Stimulated activated CD8-positive, alpha-beta memory T cell treated with anti-CD3 and anti-CD28 coated beads, Interleukin-15, amount 100 ng/mL, for 48 hours (primary cell): Measurements from ENCODE around the gene PON3.
"Not testable (repeated sequence)": the region's sequence is repeated elsewhere in the genome, so short reads cannot be mapped to it uniquely, and the experiment has no call there.

Experiments
- DNase-seq, 2 donors: peaks; one replicate each; pipeline ENCODE4 v3.0.0-alpha.2; 2020; ENCODE audit warnings: low read depth in 2 of 2

The PON3 gene

DNA sequence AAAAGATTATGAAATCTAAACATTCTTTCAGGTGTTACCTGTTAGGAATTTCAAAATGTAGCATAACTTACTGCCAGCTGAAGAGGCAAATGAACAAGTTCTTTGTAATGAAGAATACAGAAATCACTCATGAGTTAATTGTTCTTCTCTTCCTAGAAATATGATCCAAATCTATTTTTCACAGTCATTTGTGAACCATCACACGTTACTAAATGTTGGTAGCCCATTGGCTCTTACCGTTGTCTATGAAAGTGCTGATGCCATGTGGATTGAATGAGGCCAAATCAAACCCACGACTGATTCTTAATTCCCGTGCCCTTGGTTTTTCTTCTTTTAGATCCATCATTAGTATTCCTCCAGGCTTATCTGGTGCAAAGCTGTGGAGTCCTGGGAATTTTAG is 15.9 kb upstream of the PON3 start:
- no peak for DNase-seq

DNA sequence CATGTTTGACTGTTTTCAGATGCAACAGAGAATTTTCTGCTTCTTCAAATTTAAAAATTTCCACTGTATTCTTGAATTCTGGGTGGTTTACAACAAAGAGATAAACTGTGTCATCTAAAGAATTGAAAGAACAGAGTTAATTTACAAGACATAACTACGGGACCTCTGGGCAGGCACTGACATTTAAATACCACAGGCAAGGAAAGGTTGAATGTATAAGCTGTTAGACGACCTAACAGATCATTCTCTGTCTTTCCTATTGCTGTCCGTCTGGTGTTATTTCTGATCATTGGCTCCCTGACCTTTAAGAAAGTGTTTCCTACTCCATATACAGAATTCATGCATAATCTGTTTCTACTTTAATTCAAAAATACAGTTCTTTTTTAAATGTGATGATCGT is 15.5 kb upstream of the PON3 start:
- DNase-seq, result no peak

DNA sequence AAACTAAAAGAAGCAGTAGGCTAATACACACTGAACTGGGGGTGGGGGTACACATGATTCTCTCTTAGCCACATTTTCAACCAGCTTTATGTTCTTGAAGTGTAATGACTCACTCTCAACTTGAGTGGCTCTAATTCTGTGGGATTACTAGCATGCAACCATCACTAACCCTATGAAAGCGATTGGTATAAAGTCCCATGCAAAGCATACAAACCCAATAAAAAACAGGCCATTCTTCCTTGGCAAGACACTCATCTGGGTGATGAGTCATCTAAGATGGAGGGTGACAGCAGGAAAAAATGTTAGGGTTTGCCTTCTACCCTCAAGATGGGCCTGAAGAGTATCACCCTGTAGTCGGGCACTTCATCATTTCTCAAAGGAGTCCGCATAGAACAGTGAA is 14.9 kb upstream of the PON3 start:
- DNase-seq, result no peak

- DNase-seq, result no peak
Measured at GRCh38 chr7:95407751-95408150, 11.6 kb upstream of the PON3 start.

- no peak for DNase-seq
Measured at GRCh38 chr7:95405800-95406199, 9.6 kb upstream of the PON3 start.

DNA sequence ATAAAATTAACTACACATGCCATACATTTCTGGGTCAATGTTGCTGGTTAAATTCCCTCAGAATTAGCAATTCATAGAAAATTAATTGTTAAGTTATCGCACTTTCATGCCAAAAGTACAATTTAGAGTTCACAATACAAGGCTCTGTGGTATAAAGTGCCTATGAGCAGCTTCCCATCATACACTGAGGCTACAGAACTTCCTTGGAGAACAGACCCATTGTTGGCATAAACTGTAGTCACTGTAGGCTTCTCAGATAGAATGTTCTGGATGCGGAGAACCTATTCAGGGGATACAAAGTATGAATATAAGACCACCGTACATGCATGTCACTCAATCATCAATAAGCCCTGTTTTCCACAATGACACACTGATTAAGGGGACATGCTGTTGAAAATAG is 9.0 kb upstream of the PON3 start:
- DNase-seq, result no peak

DNA sequence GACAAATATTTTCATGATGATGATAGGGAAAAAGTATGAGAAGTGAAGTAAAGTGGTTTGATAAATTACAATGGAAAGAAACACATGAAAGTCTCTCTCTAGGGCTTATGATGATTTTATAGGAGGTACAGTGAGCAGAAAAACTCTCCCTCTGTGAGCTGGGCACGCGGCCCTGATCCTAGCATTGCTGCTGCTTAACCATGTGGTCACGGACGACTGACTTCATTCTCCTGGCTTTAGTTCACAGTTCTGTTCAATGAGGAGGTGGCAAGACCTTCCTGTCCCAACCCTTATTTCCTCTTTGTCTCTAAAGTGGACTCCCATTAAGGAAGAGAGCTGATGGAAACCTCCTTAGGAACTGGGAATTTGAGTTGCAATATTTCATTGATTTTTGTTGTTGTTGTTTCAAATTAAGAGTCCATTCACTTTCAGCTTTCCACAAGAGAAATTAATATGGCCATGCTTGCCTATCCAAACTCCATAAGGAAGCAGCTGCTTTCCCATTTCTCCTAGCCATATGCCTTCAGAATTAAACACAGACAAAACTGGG is 8.2 kb upstream of the PON3 start:
- no peak for DNase-seq

DNA sequence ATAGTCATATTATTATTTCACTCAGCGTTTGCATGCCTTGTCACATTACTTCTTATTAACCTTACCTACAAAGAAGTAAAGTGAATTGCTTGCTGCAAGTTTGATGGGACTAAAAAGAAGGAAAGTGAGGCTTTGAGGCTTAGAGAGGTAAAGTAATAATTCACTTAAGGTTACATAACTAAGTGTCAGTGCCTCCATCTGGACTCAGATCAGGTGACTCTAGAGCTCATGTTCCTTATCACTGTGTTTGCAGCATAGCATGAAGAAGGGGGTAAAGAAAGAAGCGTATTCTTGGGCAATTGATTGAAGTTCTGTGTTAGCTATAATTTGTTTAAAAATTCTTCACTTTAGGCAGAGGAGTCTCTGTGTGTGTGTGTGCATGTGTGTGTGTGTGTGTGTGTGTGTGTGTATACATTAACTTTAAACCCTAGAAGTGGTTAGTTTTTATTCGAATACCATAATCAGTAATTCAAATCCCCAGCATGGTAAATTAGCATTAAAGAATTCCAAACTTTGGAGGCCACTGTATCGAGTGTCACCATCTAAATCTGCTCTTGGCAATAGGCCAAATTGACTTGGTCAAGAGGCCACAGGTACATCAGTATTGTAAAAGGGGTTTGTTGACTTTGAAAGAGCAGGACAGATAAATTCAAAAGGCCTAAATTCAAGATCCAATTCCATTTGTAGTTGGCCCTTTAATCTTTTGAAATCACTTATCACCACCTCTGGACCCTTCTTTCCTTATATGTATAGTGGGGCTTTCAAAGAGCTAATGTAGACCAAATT is 2.2 kb upstream of the PON3 start:
- no peak for DNase-seq

DNA sequence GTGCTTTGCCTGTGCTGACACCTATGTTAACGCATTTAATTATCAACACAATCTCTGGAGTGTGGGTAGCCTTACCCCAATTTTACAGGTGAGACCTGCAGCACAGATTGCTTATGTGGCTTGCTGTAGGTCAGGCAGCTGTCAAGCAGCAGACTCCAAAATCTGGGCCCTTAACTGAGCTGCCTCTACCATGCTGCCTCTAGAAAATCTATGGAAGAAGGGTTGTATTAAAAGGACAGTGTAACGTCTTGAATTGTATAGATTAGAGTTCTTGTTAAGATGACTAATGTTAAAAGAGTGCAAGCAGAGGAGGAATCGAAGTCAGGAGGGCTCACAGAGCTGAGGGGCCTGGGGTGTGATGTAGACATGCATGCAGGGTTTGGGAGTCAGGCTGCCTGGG is 1.2 kb upstream of the PON3 start:
- DNase-seq, result no peak

GRCh38 chr7:95395755-95396135 is 430 bp downstream of the PON3 start:
- no peak for DNase-seq

DNA sequence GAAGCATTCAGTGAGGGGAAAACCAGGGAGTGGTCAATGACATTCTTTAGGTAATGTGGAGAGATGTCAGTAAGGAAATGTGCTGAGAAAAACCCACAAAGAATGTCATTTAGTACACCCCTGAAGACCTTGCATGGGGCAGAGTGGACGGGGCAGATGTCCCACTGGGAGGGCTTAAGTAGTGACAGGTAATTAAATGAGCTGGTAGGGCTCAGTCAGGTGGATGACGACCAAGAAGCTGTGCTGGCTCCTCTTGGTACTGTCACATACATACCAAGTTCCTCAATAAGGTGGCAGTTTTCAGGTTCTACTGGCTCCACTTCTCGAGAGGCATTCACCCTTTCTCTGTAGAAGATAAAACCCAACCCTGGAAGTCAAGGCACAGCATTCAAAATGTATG is 1.8 kb downstream of the PON3 start:
- no peak for DNase-seq

GRCh38 chr7:95391761-95392160 is 4.4 kb downstream of the PON3 start:
- no peak for DNase-seq

GRCh38 chr7:95389516-95389915 is 6.7 kb downstream of the PON3 start:
- DNase-seq, result no peak

GRCh38 chr7:95379457-95379856 is 16.7 kb downstream of the PON3 start:
- not testable (repeated sequence) for DNase-seq

GRCh38 chr7:95376632-95377400 is 19.4 kb downstream of the PON3 start:
- no peak for DNase-seq

GRCh38 chr7:95375591-95376257 is 20.5 kb downstream of the PON3 start:
- DNase-seq, result no peak

GRCh38 chr7:95373323-95373722 is 22.9 kb downstream of the PON3 start:
- no peak for DNase-seq

DNA sequence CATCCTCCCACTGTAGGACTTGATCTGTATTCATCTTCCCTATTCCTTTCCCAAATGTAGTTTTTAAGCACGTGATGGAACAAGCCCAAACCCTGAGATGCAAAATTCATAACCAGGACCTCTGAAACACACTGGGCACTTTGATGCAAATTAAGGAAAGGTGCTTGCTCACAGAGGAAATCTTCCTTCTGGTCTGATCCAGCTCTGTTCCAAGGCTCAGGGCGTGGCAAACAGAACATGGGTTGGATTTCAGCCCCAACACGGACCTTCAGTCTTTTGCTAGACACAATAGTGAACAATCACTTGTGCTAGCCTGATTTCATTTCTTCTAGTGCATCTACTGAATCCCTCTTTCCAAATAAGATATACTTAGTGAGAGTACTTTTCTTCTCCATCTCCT is 27.9 kb downstream of the PON3 start:
- no peak for DNase-seq

GRCh38 chr7:95367606-95368005 is 28.6 kb downstream of the PON3 start:
- DNase-seq, result no peak

- DNase-seq, result no peak
Measured at GRCh38 chr7:95365151-95365550, 31.0 kb downstream of the PON3 start.

- no peak for DNase-seq
Measured at GRCh38 chr7:95357623-95358022, 38.6 kb downstream of the PON3 start.

- no peak for DNase-seq
Measured at GRCh38 chr7:95342642-95343307, 53.4 kb downstream of the PON3 start.
